HepG2 (cell line): ENCODE results near the gene ABCF1. TPM values are rescaled to one million over a fixed set of nuclear protein-coding genes. Genes with fewer than 3 reads are reported as not detected.

ENCODE experiments used
- ELK4 ChIP-seq: sonication (generic); formaldehyde crosslinking; IDR thresholded peaks from 2 replicates; pipeline ENCODE4 v1.9.0; 2021; ENCODE audit warnings: missing genetic modification reagents, borderline replicate concordance
- HDAC1 ChIP-seq: sonication (generic); formaldehyde crosslinking; IDR thresholded peaks from 2 replicates; pipeline ENCODE4 v1.5.1; 2020; ENCODE audit warnings: mild to moderate bottlenecking, missing genetic modification reagents
- HMGXB4 ChIP-seq, 2 experiments: sonication (generic) in 1 of 2; formaldehyde crosslinking in 1 of 2; IDR thresholded peaks; 2 replicates each; pipeline versions ENCODE4 v1.4.0 to v1.6.1; 2018 to 2020; ENCODE audit warnings: missing genetic modification reagents in 2 of 2, borderline replicate concordance in 1 of 2, low read depth in 1 of 2, mild to moderate bottlenecking in 1 of 2, missing biosample characterization in 1 of 2
- HOXA3 ChIP-seq: sonication (generic); formaldehyde crosslinking; IDR thresholded peaks from 2 replicates; pipeline ENCODE4 v1.5.0; 2020; ENCODE audit warnings: missing genetic modification reagents
- KIAA2018 ChIP-seq: sonication (generic); formaldehyde crosslinking; IDR thresholded peaks from 2 replicates; pipeline ENCODE4 v1.5.0; 2020; ENCODE audit warnings: mild to moderate bottlenecking, missing genetic modification reagents, borderline replicate concordance
- MYPOP ChIP-seq: sonication (generic); formaldehyde crosslinking; IDR thresholded peaks from 2 replicates; pipeline ENCODE4 v1.8.1; 2023; ENCODE audit warnings: mild to moderate bottlenecking, moderate library complexity, missing genetic modification reagents
- PHF8 ChIP-seq: sonication (generic); formaldehyde crosslinking; IDR thresholded peaks from 2 replicates; pipeline ENCODE4 v1.5.0; 2020; ENCODE audit warnings: missing genetic modification reagents
- RFX1 ChIP-seq: fragments of 450-650 bp; IDR thresholded peaks from 2 replicates; pipeline ENCODE4 v1.6.1; 2017
- ZBTB33 ChIP-seq: sonication (generic); formaldehyde crosslinking; IDR thresholded peaks from 2 replicates; pipeline ENCODE4 v1.4.0; 2020; ENCODE audit warnings: missing genetic modification reagents
- ZFP36L2 ChIP-seq: sonication (generic); formaldehyde crosslinking; IDR thresholded peaks from 2 replicates; pipeline ENCODE4 v1.4.0; 2020; ENCODE audit warnings: missing genetic modification reagents
- ZNF619 ChIP-seq: sonication (generic); formaldehyde crosslinking; IDR thresholded peaks from 2 replicates; pipeline ENCODE4 v1.4.0; 2020; ENCODE audit warnings: mild to moderate bottlenecking, missing genetic modification reagents
- ZNF749 ChIP-seq: sonication (generic); formaldehyde crosslinking; IDR thresholded peaks from 2 replicates; pipeline ENCODE4 v1.8.0; 2022; ENCODE audit warnings: mild to moderate bottlenecking, missing genetic modification reagents, moderate library complexity, borderline replicate concordance
- ZNF792 ChIP-seq: IDR thresholded peaks from 2 replicates; pipeline ENCODE4 v1.6.1; 2016
- ZSCAN29 ChIP-seq: sonication (generic); formaldehyde crosslinking; conservative IDR thresholded peaks from 2 replicates; pipeline ENCODE4 v1.4.0; 2020; ENCODE audit warnings: mild to moderate bottlenecking, missing genetic modification reagents
- polyA plus RNA-seq, 8 experiments: library from polyadenylated mRNA; depleted of rRNA in 3 of 8; stranded (reverse) in 7 of 8; unstranded in 1 of 8; fragments of >200 nt; fragmentation: Illumina TruSeq in 4 of 8; extraction: Trizol in 4 of 8; gene quantifications; 2 replicates each; pipeline versions ENCODE4 v1.2.1 to v1.2.3, GENCODE V29; 2011 to 2016; ENCODE audit warnings: low read depth in 4 of 8, missing spikeins in 1 of 8, mixed read lengths in 1 of 8; ENCODE audit not compliant: insufficient read depth in 1 of 8
- total RNA-seq, 5 experiments: library from RNA; depleted of rRNA; stranded (reverse); fragments of >200 nt; fragmentation: Illumina TruSeq; extraction: Trizol; gene quantifications; 2 replicates each; pipeline ENCODE4 v1.2.3, GENCODE V29; 2016; ENCODE audit warnings: low read depth in 1 of 5

The ABCF1 gene
- total and polyA plus RNA-seq, 2 of the 13 experiments (the other 11 are each of a cell fraction or from before 2014, with no cell fraction given), result 25.4 to 98.9 TPM

GRCh38 chr6:30616811-30617564 is 45.7 kb downstream of the ABCF1 start, which contains the start of gene PPP1R10 (continued):
- TF ChIP-seq KIAA2018 (CRISPR knock-in tag), result no peak
- TF ChIP-seq HDAC1, result no peak; the same call in 1 of the 2 replicates
- TF ChIP-seq HMGXB4 (CRISPR knock-in tag; IDR thresholded peaks at IDR 0.05; ENCODE audit: borderline replicate concordance in 1 of 2, low read depth in 1 of 2), result peak; percentile 17 to 32; a peak in 2 of 4 replicates
- peak; percentile 68; the same call in 1 of the 2 replicates for TF ChIP-seq MYPOP (CRISPR knock-in tag)
- TF ChIP-seq ZFP36L2 (CRISPR knock-in tag), result no peak
- peak; percentile 52; the same call in 1 of the 2 replicates for TF ChIP-seq ZNF792 (CRISPR knock-in tag)
- no peak for TF ChIP-seq ZNF619 (CRISPR knock-in tag)
- TF ChIP-seq PHF8 (CRISPR knock-in tag), result no peak
- no peak for TF ChIP-seq RFX1
- peak; percentile 18; the same call in 1 of the 2 replicates for TF ChIP-seq ZBTB33
- TF ChIP-seq ZNF749 (CRISPR knock-in tag), result no peak
- peak; percentile 80 for TF ChIP-seq HOXA3 (CRISPR knock-in tag)
- TF ChIP-seq ELK4, result no peak
- no peak for TF ChIP-seq ZSCAN29 (CRISPR knock-in tag)
